ENCODE measurements around the gene TMC1. TPM values are rescaled to one million over a fixed set of nuclear protein-coding genes. Genes with fewer than 3 reads are reported as not detected.

Gene TMC1
- total RNA-seq, 1 donor from 2014 or later, result not detected

GRCh38 chr9:72807765-72808445 lies 286.5 kb downstream of the TMC1 start:
- H3K4me1 Mint-ChIP-seq, result no peaks in the 10 kb centered on the region
- H3K9me3 Mint-ChIP-seq, result peaks cover 15% of the 10 kb centered on the region
- no peaks in the 10 kb centered on the region for H3K27me3 Mint-ChIP-seq (ENCODE audit: low read depth)
- H3K36me3 Mint-ChIP-seq, result no peaks in the 10 kb centered on the region
- no peak overlapping the region for H3K4me3 Mint-ChIP-seq
- H3K27ac Mint-ChIP-seq, result no peak overlapping the region
- DNase-seq (ENCODE audit: low spot score in 2 of 2, unreplicated experiment in 2 of 2), result no peak
- TF ChIP-seq CTCF (IDR thresholded peaks at IDR 0.05; ENCODE audit: unreplicated experiment), result no peak

GRCh38 chr9:72808446-72808768 lies 287.0 kb downstream of the TMC1 start:
- H3K4me3 Mint-ChIP-seq, result no peak overlapping the region
- TF ChIP-seq CTCF (IDR thresholded peaks at IDR 0.05; ENCODE audit: unreplicated experiment), result no peak
- DNase-seq (ENCODE audit: low spot score in 2 of 2, unreplicated experiment in 2 of 2), result no peak
- no peaks in the 10 kb centered on the region for H3K36me3 Mint-ChIP-seq
- no peaks in the 10 kb centered on the region for H3K4me1 Mint-ChIP-seq
- no peaks in the 10 kb centered on the region for H3K27me3 Mint-ChIP-seq (ENCODE audit: low read depth)
- H3K27ac Mint-ChIP-seq, result no peak overlapping the region
- peaks cover 10% of the 10 kb centered on the region for H3K9me3 Mint-ChIP-seq

- H3K4me1 Mint-ChIP-seq, result no peaks in the 10 kb centered on the region
- peaks cover under 1% of the 10 kb centered on the region for H3K9me3 Mint-ChIP-seq
- no peak overlapping the region for H3K4me3 Mint-ChIP-seq
- TF ChIP-seq CTCF (IDR thresholded peaks at IDR 0.05; ENCODE audit: unreplicated experiment), result no peak
- no peaks in the 10 kb centered on the region for H3K27me3 Mint-ChIP-seq (ENCODE audit: low read depth)
- H3K36me3 Mint-ChIP-seq, result no peaks in the 10 kb centered on the region
- no peak overlapping the region for H3K27ac Mint-ChIP-seq
- no peak for DNase-seq (ENCODE audit: low spot score in 2 of 2, unreplicated experiment in 2 of 2)
These were observed 288.2 kb downstream of the TMC1 start for GRCh38 chr9:72809586-72809985.

- H3K36me3 Mint-ChIP-seq, result no peaks in the 10 kb centered on the region
- no peaks in the 10 kb centered on the region for H3K9me3 Mint-ChIP-seq
- H3K4me3 Mint-ChIP-seq, result no peak overlapping the region
- TF ChIP-seq CTCF (IDR thresholded peaks at IDR 0.05; ENCODE audit: unreplicated experiment), result no peak
- no peak overlapping the region for H3K27ac Mint-ChIP-seq
- DNase-seq (ENCODE audit: low spot score in 2 of 2, unreplicated experiment in 2 of 2), result no peak
- no peaks in the 10 kb centered on the region for H3K27me3 Mint-ChIP-seq (ENCODE audit: low read depth)
- H3K4me1 Mint-ChIP-seq, result no peaks in the 10 kb centered on the region
These were observed 291.2 kb downstream of the TMC1 start for GRCh38 chr9:72812559-72813111.

GRCh38 chr9:72813544-72813943 lies 292.1 kb downstream of the TMC1 start:
- no peaks in the 10 kb centered on the region for H3K27me3 Mint-ChIP-seq (ENCODE audit: low read depth)

More at GRCh38 chr9:72813544-72813943, 292.1 kb downstream of the TMC1 start:
- no peaks in the 10 kb centered on the region for H3K4me1 Mint-ChIP-seq
- no peaks in the 10 kb centered on the region for H3K9me3 Mint-ChIP-seq
- H3K27ac Mint-ChIP-seq, result no peak overlapping the region
- no peak for DNase-seq (ENCODE audit: low spot score in 2 of 2, unreplicated experiment in 2 of 2)
- TF ChIP-seq CTCF (IDR thresholded peaks at IDR 0.05; ENCODE audit: unreplicated experiment), result no peak
- H3K4me3 Mint-ChIP-seq, result no peak overlapping the region
- H3K36me3 Mint-ChIP-seq, result no peaks in the 10 kb centered on the region
